Osteocyte (in vitro differentiated cells): ENCODE measurements around the gene MYBPH. TPM values are rescaled to one million over a fixed set of nuclear protein-coding genes. Genes with fewer than 3 reads are reported as not detected.
A peak's percentile ranks its signal among the peaks of the same experiment; 100 is the strongest.

Experiments
- DNase-seq: peaks from one replicate; pipeline ENCODE4 v3.0.0; 2021; ENCODE audit warnings: mixed read lengths; ENCODE audit not compliant: unreplicated experiment; ENCODE audit errors: extremely low spot score
- H3K27ac Mint-ChIP-seq: one replicate; pipeline ENCODE4 v1.8.0; 2021; ENCODE audit warnings: mild to moderate bottlenecking, mixed read lengths; ENCODE audit not compliant: unreplicated experiment
- H3K27me3 Mint-ChIP-seq: one replicate; pipeline ENCODE4 v1.8.0; 2021; ENCODE audit warnings: mixed read lengths; ENCODE audit not compliant: unreplicated experiment
- H3K36me3 Mint-ChIP-seq: one replicate; pipeline ENCODE4 v1.8.0; 2021; ENCODE audit warnings: mixed read lengths; ENCODE audit not compliant: unreplicated experiment
- H3K4me1 Mint-ChIP-seq: one replicate; pipeline ENCODE4 v1.8.0; 2021; ENCODE audit warnings: mixed read lengths; ENCODE audit not compliant: unreplicated experiment
- H3K4me3 Mint-ChIP-seq: one replicate; pipeline ENCODE4 v1.8.0; 2021; ENCODE audit warnings: mild to moderate bottlenecking, moderate library complexity, mixed read lengths; ENCODE audit not compliant: unreplicated experiment
- H3K9me3 Mint-ChIP-seq: one replicate; pipeline ENCODE4 v1.8.0; 2021; ENCODE audit warnings: mixed read lengths; ENCODE audit not compliant: unreplicated experiment
- total RNA-seq: library from RNA; stranded (reverse); gene quantifications from 2 replicates; pipeline ENCODE4 v1.2.1, GENCODE V29; 2021
- TF ChIP-seq, protein P1 (sequence below): fragments of 200-600 bp; sonication (generic); IDR thresholded peaks from 2 replicates; pipeline ENCODE4 v1.5.0; 2021; ENCODE audit warnings: antibody characterized with exemption, mild to moderate bottlenecking, moderate library complexity

MYBPH gene
- total RNA-seq, 1 donor from 2014 or later = not detected

DNA sequence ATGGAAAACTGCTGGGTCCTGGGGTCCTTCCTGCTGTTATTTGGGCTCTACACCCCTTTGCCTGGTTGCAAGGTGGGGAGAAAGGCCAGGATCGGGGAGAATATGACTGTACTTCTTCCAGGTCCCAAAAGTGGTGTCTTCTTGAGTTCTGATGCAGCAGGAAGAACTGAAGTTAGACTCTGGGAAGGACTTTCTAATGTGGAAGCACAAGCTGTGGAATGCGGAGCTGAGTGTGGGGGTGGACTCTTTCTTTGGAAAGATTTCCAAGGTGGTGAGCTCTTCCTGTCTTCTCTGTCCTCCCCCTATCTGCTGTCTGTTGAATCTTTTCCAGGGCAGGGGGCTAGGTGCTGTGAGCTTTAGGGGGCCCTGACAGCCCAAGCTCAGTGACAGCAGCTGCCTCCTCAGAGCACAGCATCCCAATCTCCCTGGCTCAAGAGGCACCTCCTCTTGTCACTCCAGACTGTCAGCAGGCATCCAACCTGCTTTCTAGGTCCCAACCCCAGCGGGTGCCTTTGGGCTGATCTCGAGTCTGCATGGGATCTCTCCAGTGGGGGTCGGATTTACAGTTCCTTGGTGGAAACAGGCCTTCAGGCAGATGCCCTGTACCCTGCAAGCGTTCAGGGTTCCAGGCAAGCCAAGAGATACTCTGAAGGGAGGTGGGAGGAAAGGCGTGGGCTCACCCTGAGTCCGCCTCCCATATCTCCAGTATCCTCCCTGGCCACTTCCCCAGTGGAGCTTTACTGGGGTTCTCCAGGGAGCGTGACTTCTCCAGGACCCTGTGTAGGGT, 24.9 kb downstream of the MYBPH start:
- Mint-ChIP-seq H3K36me3 (no peaks in the 10 kb centered on the region), H3K27ac (no peak overlapping the region), H3K9me3 (no peaks in the 10 kb centered on the region), H3K4me3 (no peak overlapping the region), H3K4me1 (peaks cover 29% of the 10 kb centered on the region), H3K27me3 (peaks cover 7% of the 10 kb centered on the region)
- TF ChIP-seq, protein P1, sequence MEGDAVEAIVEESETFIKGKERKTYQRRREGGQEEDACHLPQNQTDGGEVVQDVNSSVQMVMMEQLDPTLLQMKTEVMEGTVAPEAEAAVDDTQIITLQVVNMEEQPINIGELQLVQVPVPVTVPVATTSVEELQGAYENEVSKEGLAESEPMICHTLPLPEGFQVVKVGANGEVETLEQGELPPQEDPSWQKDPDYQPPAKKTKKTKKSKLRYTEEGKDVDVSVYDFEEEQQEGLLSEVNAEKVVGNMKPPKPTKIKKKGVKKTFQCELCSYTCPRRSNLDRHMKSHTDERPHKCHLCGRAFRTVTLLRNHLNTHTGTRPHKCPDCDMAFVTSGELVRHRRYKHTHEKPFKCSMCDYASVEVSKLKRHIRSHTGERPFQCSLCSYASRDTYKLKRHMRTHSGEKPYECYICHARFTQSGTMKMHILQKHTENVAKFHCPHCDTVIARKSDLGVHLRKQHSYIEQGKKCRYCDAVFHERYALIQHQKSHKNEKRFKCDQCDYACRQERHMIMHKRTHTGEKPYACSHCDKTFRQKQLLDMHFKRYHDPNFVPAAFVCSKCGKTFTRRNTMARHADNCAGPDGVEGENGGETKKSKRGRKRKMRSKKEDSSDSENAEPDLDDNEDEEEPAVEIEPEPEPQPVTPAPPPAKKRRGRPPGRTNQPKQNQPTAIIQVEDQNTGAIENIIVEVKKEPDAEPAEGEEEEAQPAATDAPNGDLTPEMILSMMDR = no peak
- DNase-seq = no peak

DNA sequence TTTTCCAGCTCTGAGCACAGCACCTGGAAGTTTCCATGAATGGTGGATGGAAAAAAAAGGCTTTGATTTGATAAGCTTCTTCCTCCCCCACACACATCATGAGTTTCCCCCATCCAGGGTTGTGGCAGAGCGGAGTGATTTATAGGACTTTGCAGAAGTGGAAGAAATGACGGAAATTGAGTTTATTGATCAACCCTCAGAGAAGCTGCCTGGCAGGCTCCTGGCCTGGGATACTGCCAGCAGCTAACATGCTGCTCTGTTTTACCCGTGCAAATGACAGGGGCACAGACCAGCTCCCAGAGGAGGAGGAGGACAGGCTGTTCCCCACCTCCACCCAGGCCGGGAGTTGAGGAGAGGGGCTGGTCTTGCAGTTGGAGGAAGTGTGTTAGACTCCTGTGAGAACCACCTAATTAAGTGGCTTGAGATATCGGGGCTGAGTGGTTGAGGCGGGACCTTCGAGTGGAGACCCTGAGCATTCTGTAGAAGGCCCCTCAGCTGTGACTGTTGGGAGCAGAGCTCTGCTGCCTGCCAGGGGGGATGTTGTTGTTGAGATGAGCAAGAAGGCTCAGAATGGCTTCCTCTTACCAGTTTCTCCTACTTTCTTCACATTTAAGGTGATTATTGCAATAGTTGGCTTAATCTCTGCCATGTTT, 26.3 kb downstream of the MYBPH start:
- Mint-ChIP-seq H3K27me3 (peaks cover 9% of the 10 kb centered on the region), H3K4me3 (no peak overlapping the region), H3K9me3 (no peaks in the 10 kb centered on the region), H3K36me3 (no peaks in the 10 kb centered on the region), H3K4me1 (peaks cover 23% of the 10 kb centered on the region), H3K27ac (no peak overlapping the region)
- TF ChIP-seq, protein P1 = no peak
- DNase-seq = no peak

DNA sequence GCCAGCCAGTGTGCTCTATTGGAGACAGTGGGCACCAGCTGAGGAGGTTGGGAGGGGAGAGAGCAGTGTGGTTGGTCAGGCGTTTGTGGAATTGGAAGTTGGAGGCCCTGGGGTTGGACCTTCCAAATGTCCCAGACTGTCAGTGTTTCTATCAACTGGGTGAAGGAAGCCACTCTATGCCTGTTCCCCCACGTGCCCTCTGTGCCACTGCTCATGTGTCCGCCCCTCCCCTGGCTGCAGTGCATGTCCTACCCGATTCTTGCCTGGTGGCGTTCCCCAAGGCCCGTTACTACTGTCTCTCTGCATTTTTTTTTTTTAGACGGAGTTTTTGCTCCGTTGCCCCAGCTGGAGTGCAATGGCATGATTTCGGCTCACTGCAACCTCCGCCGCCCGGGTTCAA, 27.0 kb downstream of the MYBPH start:
- Mint-ChIP-seq H3K4me1 (peaks cover 16% of the 10 kb centered on the region), H3K27ac (no peak overlapping the region), H3K9me3 (no peaks in the 10 kb centered on the region)

DNA sequence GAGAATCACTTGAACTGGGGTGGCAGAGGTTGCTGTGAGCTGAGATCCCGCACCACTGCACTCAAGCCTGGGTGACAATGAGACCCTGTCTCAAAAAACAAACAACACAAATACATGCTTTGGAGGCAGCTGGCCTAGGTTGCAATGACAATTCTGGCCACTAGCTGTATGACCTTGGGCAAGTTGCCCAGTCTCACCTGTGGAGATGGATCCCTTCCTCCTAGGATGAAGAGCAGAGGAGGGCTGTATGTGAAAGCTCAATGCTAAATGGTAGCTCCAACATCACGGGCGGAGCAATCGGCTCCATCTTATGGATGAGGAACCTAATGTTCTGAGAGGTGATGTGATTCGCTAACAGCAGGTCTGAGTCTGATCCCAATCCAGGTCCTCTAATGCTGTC, 27.5 kb downstream of the MYBPH start:
- TF ChIP-seq, protein P1 = peak; percentile 16
- no peak for DNase-seq
- Mint-ChIP-seq H3K4me3 (no peak overlapping the region), H3K27me3 (peaks cover 13% of the 10 kb centered on the region), H3K36me3 (no peaks in the 10 kb centered on the region), H3K9me3 (no peaks in the 10 kb centered on the region), H3K27ac (no peak overlapping the region), H3K4me1 (peaks cover 11% of the 10 kb centered on the region)

More for the DNA sequence above, 27.0 kb downstream of the MYBPH start:
- peaks cover 12% of the 10 kb centered on the region for H3K27me3 Mint-ChIP-seq
- TF ChIP-seq, protein P1 = no peak
- no peaks in the 10 kb centered on the region for H3K36me3 Mint-ChIP-seq
- no peak overlapping the region for H3K4me3 Mint-ChIP-seq
- DNase-seq = no peak

DNA sequence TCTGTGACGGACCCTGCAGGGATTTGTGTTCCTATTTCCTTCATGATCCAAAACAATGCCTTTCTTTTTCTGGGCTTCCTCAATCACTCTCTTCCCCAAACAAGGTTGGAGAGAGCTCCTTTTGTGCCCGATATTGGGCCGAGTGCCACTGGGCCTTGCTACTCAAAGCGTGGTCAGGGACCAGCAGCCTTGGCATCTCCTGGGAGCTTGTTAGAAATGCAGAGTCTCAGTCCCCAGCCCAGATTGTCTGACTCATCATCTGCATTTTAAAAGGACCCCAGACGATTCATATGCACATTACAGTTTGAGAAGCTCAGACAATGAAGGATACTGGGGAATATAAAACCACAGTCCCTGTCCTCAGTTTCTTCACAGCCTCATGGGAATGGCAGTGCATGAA, 28.2 kb downstream of the MYBPH start:
- no peak overlapping the region for H3K4me3 Mint-ChIP-seq
- no peak overlapping the region for H3K27ac Mint-ChIP-seq
- DNase-seq = no peak
- peaks cover 4% of the 10 kb centered on the region for H3K4me1 Mint-ChIP-seq
- no peaks in the 10 kb centered on the region for H3K36me3 Mint-ChIP-seq
- H3K9me3 Mint-ChIP-seq = no peaks in the 10 kb centered on the region
- TF ChIP-seq, protein P1 = no peak
- peaks cover 16% of the 10 kb centered on the region for H3K27me3 Mint-ChIP-seq
